Measurements from ENCODE around the gene MAZ.
"Not testable (repeated sequence)": the region's sequence is repeated elsewhere in the genome, so short reads cannot be mapped to it uniquely, and the experiment has no call there.

The MAZ gene

DNA sequence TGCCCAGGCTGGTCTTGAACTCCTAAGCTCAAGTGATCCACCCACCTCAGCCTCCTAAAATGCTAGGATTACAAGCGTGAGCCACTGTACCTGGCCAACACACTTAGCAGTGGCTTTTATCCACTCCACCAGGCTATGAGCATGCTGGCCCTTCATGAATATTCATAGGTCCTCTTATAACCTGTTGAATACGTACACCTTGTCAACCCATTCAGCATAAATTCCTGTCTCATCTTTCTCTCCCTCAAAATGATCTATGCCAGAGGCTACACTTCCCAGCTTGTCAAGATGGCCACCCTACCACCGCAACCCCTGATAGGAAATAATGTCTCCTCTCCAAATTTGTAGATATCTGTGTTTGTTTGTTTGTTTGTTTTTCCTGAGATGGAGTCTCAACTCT lies 39.3 kb upstream of the MAZ start:
- Histone ChIP-seq H3K9ac (no peak overlapping the region), H3K4me2 (no peak overlapping the region), H3K27me3 (no peaks in the 10 kb centered on the region), H3K9me3 (no peaks in the 10 kb centered on the region), H3K4me3 (no peak overlapping the region), H3K4me1 (peaks cover 11% of the 10 kb centered on the region), H4K20me1 (no peaks in the 10 kb centered on the region), H3K27ac (no peak overlapping the region), H3K36me3 (no peaks in the 10 kb centered on the region)
- TF ChIP-seq Cebpa-rat (IDR thresholded peaks at IDR 0.05): no peak

DNA sequence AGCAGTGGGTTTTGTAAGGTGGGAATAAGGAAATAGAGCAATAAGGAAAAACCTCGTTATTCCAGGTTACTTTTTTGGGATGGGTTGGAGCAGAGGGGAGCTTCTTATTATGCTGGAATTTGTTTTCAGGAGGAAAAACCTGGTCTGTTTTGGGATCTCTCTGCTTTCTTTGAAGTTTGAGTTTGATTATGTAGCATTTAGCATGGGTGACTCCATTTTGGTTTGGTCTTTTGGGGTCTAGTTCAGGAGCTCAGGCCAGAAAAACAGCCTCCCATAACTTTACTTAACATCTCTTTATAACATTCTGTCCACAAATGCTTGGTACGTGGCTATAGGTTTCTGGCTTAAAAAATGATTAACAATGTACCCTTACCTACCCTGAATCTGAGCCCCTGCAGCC lies 36.8 kb upstream of the MAZ start:
- Histone ChIP-seq H3K4me3 (no peak overlapping the region), H3K9ac (no peak overlapping the region), H3K27ac (no peak overlapping the region), H4K20me1 (no peaks in the 10 kb centered on the region), H3K9me3 (no peaks in the 10 kb centered on the region), H3K4me1 (no peaks in the 10 kb centered on the region), H3K4me2 (no peak overlapping the region), H3K36me3 (no peaks in the 10 kb centered on the region), H3K27me3 (no peaks in the 10 kb centered on the region)
- no peak for TF ChIP-seq Cebpa-rat (IDR thresholded peaks at IDR 0.05)

DNA sequence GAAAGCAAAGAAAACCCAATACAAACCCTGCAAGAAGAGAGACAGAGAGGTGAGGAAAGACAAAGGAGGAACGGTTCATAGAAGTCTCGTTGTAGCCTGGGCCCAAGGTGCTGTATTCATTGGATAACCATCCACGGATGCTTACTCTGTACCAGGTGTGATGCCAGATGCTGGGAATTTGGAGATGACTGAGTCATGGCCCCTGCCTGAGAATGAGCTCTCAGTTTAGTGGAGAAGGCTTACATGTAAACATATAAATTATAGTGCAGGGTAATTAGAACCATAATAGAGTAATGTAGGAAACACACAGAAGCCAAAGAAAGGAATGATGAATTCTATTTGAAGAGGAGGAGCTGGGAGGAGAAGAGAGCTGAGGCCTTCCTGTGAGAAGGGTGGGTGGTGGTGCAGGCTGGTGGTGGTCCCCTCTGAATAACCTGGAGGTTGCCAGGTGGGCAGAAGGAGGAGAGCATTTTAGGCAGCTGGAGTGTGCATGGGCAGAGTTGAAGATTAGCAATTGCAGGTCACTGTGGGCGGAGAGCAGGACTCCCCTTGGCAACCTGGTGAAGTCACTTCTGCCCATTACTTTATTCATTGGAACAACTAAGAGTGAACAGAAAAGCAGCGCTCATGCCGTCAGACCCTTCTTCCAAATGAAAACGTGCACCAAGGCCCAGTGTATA lies 35.9 kb upstream of the MAZ start:
- Histone ChIP-seq H3K4me1 (no peaks in the 10 kb centered on the region), H3K36me3 (no peaks in the 10 kb centered on the region), H3K9ac (no peak overlapping the region), H3K4me2 (no peak overlapping the region), H3K27me3 (no peaks in the 10 kb centered on the region), H3K27ac (no peak overlapping the region), H3K9me3 (no peaks in the 10 kb centered on the region), H4K20me1 (no peaks in the 10 kb centered on the region), H3K4me3 (no peak overlapping the region)
- no peak for TF ChIP-seq Cebpa-rat (IDR thresholded peaks at IDR 0.05)

DNA sequence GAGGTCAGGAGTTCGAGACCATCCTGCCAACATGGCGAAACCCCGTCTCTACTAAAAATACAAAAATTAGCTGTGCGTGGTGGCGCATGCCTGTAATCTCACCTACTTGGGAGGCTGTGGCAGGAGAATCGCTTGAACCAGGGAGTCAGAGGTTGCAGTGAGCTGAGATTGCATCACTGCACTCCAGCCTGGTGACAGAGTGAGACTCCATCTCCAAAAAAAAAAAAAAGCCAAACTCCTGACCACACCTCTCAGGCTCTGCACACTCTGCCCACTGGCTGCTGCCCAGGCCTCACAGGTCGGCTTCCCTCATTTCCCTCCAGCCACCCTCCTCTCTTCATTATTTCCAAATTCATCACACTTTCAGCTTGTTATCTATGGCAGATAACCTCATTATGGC lies 34.0 kb upstream of the MAZ start:
- not testable (repeated sequence) for H3K9ac ChIP-seq, H3K4me2 ChIP-seq, H4K20me1 ChIP-seq, H3K4me3 ChIP-seq, H3K9me3 ChIP-seq, H3K4me1 ChIP-seq, H3K27me3 ChIP-seq, H3K27ac ChIP-seq, H3K36me3 ChIP-seq

DNA sequence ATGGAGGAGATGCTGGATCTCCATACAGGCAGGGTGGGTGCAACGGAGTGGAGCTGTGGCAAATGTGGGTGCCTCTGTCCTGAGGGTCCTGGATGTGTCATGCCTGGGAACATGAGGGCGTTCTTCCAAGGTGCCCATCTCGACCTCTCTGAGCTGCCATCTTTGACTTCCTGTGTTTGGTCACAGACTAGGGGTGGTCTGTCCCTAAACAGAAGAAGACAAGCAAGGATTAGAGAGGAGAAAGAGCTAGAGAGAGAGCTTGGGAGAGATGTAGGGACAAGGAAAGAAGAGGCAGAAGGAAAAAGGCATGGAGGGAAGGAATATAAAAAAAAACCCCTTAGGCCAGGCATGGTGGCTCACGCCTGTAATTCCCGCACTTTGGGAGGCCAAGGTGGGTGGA lies 31.6 kb upstream of the MAZ start:
- TF ChIP-seq Cebpa-rat (IDR thresholded peaks at IDR 0.05): no peak
- Histone ChIP-seq H3K36me3 (no peaks in the 10 kb centered on the region), H3K4me2 (no peak overlapping the region), H3K27ac (no peak overlapping the region), H3K9ac (no peak overlapping the region), H3K4me1 (no peaks in the 10 kb centered on the region), H3K27me3 (no peaks in the 10 kb centered on the region), H3K4me3 (no peak overlapping the region), H3K9me3 (no peaks in the 10 kb centered on the region), H4K20me1 (no peaks in the 10 kb centered on the region)

DNA sequence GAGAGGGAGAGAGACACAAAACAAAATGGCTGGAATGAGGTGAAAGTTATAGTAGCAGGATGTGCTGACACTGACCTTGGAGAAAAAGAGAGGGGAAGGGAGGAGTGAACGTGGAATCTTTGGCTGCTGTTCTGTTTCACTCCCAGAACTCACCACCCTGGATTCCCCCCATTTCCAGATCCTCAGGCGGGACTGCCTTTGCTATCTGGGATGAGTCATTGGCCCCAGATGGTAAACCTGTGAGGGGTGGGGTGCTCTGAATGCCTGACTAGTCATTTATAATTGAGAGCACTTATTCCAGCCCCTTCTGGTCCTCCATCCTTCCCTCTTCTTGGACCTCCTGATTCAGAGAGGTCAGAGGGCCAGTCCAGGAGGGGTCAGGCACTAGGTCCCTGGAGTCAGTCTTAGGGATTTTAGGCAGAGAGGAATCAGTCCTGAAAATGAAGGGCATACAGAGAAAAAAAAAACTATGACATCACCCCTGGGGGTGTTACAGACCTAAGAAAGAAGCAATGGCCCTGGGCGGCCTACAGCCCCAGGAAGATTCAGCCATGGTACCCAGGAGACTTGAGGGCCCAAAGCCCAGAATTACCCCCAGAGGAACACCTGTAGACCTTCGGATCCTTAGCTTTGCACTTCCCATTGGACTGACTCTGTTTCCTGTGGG lies 30.5 kb upstream of the MAZ start:
- Histone ChIP-seq H3K4me3 (no peak overlapping the region), H3K27ac (no peak overlapping the region), H3K9me3 (no peaks in the 10 kb centered on the region), H4K20me1 (no peaks in the 10 kb centered on the region), H3K4me2 (no peak overlapping the region), H3K9ac (no peak overlapping the region), H3K36me3 (no peaks in the 10 kb centered on the region), H3K27me3 (no peaks in the 10 kb centered on the region), H3K4me1 (no peaks in the 10 kb centered on the region)
- TF ChIP-seq Cebpa-rat (IDR thresholded peaks at IDR 0.05): no peak

DNA sequence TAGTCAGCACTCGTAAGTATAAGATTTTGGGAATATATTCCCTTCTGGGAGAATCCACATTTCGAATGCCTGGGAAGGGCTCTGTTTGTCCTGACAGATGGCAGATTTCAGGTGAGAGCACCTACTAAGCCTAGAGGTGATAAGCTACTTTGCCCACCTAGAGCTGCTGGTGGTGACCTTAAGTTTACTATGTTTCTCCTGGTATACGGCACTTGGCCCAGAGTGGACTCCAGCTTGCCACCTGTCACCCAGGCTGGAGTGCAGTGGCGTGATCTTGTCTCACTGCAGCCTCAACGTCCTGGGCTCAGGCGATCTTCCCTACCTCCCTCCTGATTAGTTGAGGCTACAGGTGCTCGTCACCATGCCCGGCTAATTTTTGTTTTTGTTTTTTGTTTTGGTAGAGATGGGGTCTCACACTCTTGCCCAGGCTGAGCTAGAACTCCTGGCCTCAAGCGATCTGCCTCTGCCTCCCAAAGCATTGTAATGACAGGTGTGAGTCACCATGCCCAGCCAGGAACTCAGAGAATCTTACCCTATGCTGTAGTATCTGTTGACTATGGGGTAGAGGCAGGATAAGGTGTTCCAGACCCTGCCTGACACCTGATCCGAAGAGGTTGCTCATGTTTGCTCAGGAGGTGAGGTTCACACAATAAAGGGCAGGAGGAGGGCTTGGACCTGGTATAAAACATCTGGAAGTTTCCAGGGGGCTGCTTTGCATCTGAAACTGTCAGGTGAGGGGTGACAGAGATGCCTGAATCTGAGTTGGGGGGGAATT lies 28.6 kb upstream of the MAZ start, which contains the start of gene ZG16:
TSS of gene ZG16 (plus strand) at position 681 of the 775 bp plus-strand sequence. CDS start 1,011 bp downstream, outside the sequence.
- H3K9ac ChIP-seq: no peak within 1 kb of the TSS
- H3K36me3 ChIP-seq: no peaks in the 10 kb centered on the region
- no peaks in the 10 kb centered on the region for H4K20me1 ChIP-seq
- TF ChIP-seq Cebpa-rat (IDR thresholded peaks at IDR 0.05): no peak
- H3K4me1 ChIP-seq: no peaks in the 10 kb centered on the region
- no peak within 1 kb of the TSS for H3K4me3 ChIP-seq
- H3K27ac ChIP-seq: no peak within 1 kb of the TSS
- no peaks in the 10 kb centered on the region for H3K9me3 ChIP-seq
- H3K4me2 ChIP-seq: no peak within 1 kb of the TSS
- H3K27me3 ChIP-seq: no peaks in the 10 kb centered on the region

DNA sequence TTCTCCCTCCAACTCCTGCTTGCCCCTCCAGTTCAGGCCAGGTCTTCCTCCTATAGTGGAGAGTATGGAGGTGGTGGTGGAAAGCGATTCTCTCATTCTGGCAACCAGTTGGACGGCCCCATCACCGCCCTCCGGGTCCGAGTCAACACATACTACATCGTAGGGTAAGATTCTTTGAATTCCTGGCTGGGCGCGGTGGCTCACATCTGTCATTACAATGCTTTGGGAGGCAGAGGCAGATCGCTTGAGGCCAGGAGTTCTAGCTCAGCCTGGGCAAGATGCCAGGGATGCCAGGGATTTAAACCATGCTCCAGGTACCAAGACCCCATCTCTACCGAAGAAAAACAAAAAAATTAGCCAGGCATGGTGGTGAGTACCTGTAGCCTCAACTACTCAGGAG lies 26.9 kb upstream of the MAZ start:
- Histone ChIP-seq H4K20me1 (no peaks in the 10 kb centered on the region), H3K4me1 (no peaks in the 10 kb centered on the region), H3K9ac (no peak overlapping the region), H3K4me2 (no peak overlapping the region), H3K36me3 (no peaks in the 10 kb centered on the region), H3K9me3 (no peaks in the 10 kb centered on the region), H3K27ac (no peak overlapping the region), H3K4me3 (no peak overlapping the region), H3K27me3 (no peaks in the 10 kb centered on the region)
- no peak for TF ChIP-seq Cebpa-rat (IDR thresholded peaks at IDR 0.05)

DNA sequence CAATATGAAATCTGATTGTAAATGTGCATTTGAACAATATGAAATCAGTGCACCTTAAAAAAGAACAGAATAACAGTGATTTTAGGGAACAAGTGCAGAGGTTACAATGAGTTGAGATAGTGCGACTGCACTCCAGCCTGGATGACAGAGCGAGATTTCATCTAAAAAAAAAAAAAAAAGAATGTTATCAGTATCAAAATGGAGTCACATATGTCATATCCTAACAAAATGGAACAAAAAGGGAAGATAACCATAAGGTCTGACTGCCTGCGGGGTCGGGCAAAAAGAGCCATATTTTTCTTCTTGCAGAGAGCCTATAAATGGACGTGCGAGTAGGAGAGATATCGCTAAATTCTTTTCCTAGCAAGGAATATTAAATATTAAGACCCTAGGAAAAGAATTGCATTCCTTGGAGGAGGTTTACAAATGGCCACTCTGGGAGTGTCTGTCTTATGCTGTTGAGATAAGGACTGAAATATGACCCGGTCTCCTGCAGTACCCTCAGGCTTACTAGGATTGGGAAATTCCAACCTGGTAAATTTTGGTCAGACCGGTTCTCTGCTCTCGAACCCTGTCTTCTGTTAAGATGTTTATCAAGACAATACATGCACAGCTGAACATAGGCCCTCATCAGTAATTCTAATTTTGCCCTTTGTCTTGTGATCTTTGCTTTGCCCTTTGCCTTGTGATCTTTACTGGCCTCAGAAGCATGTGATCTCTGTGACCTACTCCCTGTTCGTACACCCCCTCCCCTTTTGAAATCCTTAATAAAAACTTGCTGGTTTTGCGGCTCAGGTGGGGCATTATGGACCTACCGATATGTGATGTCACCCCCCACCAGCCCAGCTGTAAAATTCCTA lies 23.0 kb upstream of the MAZ start:
- not testable (repeated sequence) for H3K9me3 ChIP-seq, H3K4me1 ChIP-seq, H3K27ac ChIP-seq, H4K20me1 ChIP-seq, H3K27me3 ChIP-seq, H3K4me3 ChIP-seq, H3K9ac ChIP-seq, H3K36me3 ChIP-seq, H3K4me2 ChIP-seq
